GM12872 (cell line): ENCODE data around the gene MAP3K9.

Source experiments
- TF ChIP-seq, protein P1 (sequence below): IDR thresholded peaks from 3 replicates; pipeline ENCODE4 v1.5.1; 2011; ENCODE audit warnings: low read depth, mild to moderate bottlenecking, low read length, moderate library complexity; ENCODE audit not compliant: insufficient read depth

MAP3K9 gene

DNA sequence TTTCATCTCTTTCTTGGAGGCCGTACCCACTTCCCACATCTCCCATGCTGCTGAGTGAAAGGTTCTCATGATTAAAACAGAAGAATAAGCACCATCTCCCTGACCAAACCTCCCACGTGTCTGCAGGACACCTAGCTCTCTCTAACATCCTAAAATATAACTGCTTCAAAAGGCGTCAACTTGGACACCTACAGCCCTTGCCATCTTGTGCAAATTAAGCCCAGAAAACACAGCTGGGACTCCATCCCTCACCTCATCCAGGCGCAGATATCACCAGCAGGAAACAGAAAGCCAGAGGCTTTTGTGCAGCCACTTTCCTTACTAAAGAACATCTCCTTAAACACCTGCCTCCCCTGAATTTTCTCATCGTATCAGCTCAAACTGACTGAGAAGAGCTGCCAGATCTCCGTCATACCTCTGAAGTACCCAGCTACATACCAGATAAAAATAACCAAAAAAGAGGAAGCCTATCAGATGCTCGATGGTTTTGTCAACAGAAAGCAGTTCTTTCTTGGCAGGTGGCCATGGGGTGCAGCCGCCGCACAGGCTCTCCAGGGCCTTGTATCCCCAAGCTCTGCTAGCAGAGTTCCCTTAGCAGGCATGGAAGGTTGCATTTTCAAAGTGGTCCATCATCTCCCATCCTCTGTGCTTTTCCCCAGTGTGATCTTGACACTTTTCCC is 28.8 kb downstream of the MAP3K9 start:
- TF ChIP-seq, protein P1, sequence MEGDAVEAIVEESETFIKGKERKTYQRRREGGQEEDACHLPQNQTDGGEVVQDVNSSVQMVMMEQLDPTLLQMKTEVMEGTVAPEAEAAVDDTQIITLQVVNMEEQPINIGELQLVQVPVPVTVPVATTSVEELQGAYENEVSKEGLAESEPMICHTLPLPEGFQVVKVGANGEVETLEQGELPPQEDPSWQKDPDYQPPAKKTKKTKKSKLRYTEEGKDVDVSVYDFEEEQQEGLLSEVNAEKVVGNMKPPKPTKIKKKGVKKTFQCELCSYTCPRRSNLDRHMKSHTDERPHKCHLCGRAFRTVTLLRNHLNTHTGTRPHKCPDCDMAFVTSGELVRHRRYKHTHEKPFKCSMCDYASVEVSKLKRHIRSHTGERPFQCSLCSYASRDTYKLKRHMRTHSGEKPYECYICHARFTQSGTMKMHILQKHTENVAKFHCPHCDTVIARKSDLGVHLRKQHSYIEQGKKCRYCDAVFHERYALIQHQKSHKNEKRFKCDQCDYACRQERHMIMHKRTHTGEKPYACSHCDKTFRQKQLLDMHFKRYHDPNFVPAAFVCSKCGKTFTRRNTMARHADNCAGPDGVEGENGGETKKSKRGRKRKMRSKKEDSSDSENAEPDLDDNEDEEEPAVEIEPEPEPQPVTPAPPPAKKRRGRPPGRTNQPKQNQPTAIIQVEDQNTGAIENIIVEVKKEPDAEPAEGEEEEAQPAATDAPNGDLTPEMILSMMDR, result no peak

GRCh38 chr14:70779667-70780066 is 29.6 kb downstream of the MAP3K9 start:
- TF ChIP-seq, protein P1, result no peak

DNA sequence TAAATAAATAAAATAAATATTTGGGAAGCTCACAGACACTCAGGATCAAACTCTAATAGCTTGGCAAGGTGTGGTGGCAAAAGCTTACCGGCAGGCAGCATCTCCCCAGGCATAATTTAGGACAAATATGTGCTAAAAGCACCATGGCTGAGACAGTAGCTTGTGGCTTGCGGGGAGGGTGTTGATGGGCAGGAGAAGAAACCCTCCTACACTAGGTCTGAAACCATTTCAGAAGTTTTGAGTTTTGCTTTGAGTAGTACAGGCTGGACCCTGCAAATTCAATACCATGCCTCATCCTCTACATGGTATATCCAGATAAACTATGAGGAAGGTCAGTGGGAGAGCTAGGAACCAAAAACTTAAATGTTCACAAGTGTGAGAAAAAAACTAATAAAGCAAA is 33.1 kb downstream of the MAP3K9 start:
- TF ChIP-seq, protein P1, result no peak

DNA sequence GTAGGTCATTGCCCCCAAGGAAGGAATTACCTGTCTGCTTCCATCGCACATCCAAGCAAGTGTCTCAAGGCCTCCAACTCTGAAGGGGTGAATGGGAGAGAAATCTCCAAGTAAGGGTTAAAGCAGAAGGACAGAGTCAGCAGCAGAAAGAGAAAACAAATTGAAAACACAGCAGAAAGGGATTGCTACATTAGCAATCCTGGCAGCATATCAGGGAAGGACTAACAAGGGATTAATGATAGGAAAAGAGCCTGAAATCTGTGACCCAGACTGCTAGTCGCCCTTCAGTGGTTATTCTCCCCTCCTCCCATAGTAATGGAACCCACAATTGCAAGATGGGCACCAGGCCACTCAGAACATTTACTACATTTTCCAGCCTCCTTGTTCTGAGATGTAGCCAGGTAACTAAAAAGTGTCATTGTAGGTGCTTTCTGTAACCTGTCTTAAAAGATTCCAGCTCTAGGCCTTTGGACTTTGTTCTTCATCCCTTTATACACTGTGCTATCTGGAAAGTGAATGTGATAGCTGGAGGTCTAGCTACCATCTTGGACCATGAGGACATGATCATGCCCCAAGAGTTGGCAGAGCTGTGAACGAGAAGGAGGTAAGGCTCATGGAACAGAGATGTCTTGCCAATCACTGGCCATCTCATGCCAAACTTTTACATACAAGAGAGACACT is 36.0 kb downstream of the MAP3K9 start:
- TF ChIP-seq, protein P1, result no peak

DNA sequence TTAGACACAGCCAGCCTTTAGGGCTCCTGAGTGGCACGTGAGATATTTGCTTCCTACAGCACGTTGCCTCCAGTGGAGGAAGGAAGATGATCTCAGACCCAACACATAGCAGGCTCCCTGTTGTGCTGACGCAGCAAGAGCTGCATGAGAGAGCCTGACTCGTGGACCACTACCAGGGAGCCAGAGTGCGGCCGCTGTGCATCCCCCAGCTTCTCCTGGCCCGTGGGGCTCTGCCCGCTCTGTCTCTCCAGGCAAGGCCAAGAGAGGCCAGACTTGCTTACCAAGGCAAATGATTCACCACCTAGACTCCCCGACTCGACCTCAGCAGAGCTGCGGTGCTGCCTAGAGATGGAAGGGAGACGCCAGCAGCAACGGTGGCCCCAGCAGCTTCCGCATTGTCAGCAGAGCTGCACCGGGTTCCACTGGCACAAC is 37.5 kb downstream of the MAP3K9 start:
- TF ChIP-seq, protein P1, result no peak

- TF ChIP-seq, protein P1, result no peak
Observed at GRCh38 chr14:70770490-70770889, 38.8 kb downstream of the MAP3K9 start.

- TF ChIP-seq, protein P1, result no peak
Observed at GRCh38 chr14:70759398-70759797, 49.9 kb downstream of the MAP3K9 start.
